K562 (cell line): ENCODE measurements around the gene FOXS1. TPM values are rescaled to one million over a fixed set of nuclear protein-coding genes. Genes with fewer than 3 reads are reported as not detected.

Experiments
- ATAC-seq: fragments of 200-7000 bp; cut with Tn5 transposase; 3 replicates; pipeline ENCODE4 v1.9.1; 2020; ENCODE audit warnings: moderate library complexity
- BruUV-seq: library from RNA; stranded (reverse); fragments of 400-500 nt; replicated peaks from 2 replicates; lab custom pipeline; 2021; lab: Mats Ljungman, UMichigan
- CTCF ChIA-PET: fragments of 300-600 bp; formaldehyde crosslinking; extraction: SDS; loops from one replicate; lab custom pipeline; 2021; ENCODE audit warnings: low intra/inter-chr PET ratio; lab: Yijun Ruan, JAX
- POLR2A ChIA-PET: fragments of 300-600, 350-650 bp; sonication (Branson Sonifier 250); formaldehyde crosslinking; extraction: SDS; loops from one replicate; lab custom pipeline; 2021; ENCODE audit warnings: antibody characterized with exemption, inconsistent platforms; lab: Yijun Ruan, JAX
- DNase-seq, 4 experiments: peaks; one replicate each; pipeline versions ENCODE4 v3.0.0 to v3.0.0-alpha.2; 2011 to 2018; ENCODE audit warnings: low spot score in 3 of 4, mixed read lengths in 3 of 4; ENCODE audit errors: extremely low read depth in 1 of 4
- FAIRE-seq: peaks from 2 replicates; lab custom pipeline; 2011; peaks lifted over from hg19 to GRCh38; lab: Jason Lieb, UNC
- H2AFZ ChIP-seq: 2 replicates; pipeline ENCODE4 v1.6.0; 2011; ENCODE audit warnings: low read depth, low read length, control low read depth, inconsistent platforms
- H3K27ac ChIP-seq: fragments of 200-600 bp; 3 replicates; pipeline ENCODE4 v1.8.0; 2011; ENCODE audit warnings: low read depth, mild to moderate bottlenecking, control low read depth, inconsistent platforms, low read length, moderate library complexity, mixed read lengths; ENCODE audit errors: extremely low read depth
- H3K27me3 ChIP-seq, 2 experiments: fragments of 300-600 bp in 1 of 2; 2 replicates in 1 of 2; 3 replicates in 1 of 2; pipeline versions ENCODE4 v1.6.0 to v1.8.0; 2011; ENCODE audit warnings: inconsistent platforms in 2 of 2, low read length in 2 of 2, mild to moderate bottlenecking in 1 of 2, mixed read lengths in 1 of 2, moderate library complexity in 1 of 2; ENCODE audit not compliant: control insufficient read depth in 2 of 2, insufficient read depth in 2 of 2
- H3K36me3 ChIP-seq: fragments of 300-600 bp; 3 replicates; pipeline ENCODE4 v1.8.0; 2011; ENCODE audit warnings: mild to moderate bottlenecking, low read length, inconsistent platforms; ENCODE audit not compliant: control insufficient read depth, insufficient read depth
- H3K4me1 ChIP-seq, 2 experiments: fragments of 200-600 bp in 1 of 2; replicated peaks in 1 of 2; 2 replicates in 1 of 2; 3 replicates in 1 of 2; pipeline versions ENCODE4 v1.5.1 to v1.8.0; 2011; ENCODE audit warnings: inconsistent platforms in 2 of 2, low read length in 2 of 2, mild to moderate bottlenecking in 1 of 2, mixed read lengths in 1 of 2, moderate library complexity in 1 of 2; ENCODE audit not compliant: control insufficient read depth in 2 of 2, insufficient read depth in 2 of 2
- H3K4me2 ChIP-seq: 2 replicates; pipeline ENCODE4 v1.6.1; 2011; ENCODE audit warnings: low read length, control low read depth, inconsistent platforms, mixed read lengths; ENCODE audit not compliant: insufficient read depth
- H3K4me3 ChIP-seq: fragments of 200-600 bp; sonication (generic), shearing (Covaris generic); 2 replicates; pipeline ENCODE4 v1.5.1; 2016; ENCODE audit warnings: control low read depth, inconsistent platforms
- H3K79me2 ChIP-seq: fragments of 200-600 bp; 3 replicates; pipeline ENCODE4 v1.8.0; 2011; ENCODE audit warnings: low read length, inconsistent platforms; ENCODE audit not compliant: control insufficient read depth, insufficient read depth
- H3K9ac ChIP-seq, 2 experiments: 2 replicates each; pipeline versions ENCODE4 v1.6.0 to v1.6.1; 2011; ENCODE audit warnings: low read depth in 2 of 2, low read length in 2 of 2, control low read depth in 1 of 2, inconsistent platforms in 1 of 2, mild to moderate bottlenecking in 1 of 2, mixed read lengths in 1 of 2; ENCODE audit not compliant: insufficient read depth in 1 of 2
- H3K9me1 ChIP-seq: one replicate; pipeline ENCODE4 v1.6.0; 2011; ENCODE audit warnings: inconsistent platforms, mild to moderate bottlenecking, low read length, moderate library complexity; ENCODE audit not compliant: control insufficient read depth, insufficient read depth
- H3K9me3 ChIP-seq: replicated peaks from 2 replicates; pipeline ENCODE4 v1.5.1; 2011; ENCODE audit warnings: low read depth, low read length, inconsistent platforms; ENCODE audit not compliant: control insufficient read depth, insufficient read depth
- H4K20me1 ChIP-seq: replicated peaks from 2 replicates; pipeline ENCODE4 v1.6.1; 2011; ENCODE audit warnings: low read length, inconsistent platforms, mixed read lengths; ENCODE audit not compliant: control insufficient read depth, insufficient read depth
- CBX1 ChIP-seq: sonication (generic); IDR thresholded peaks from 2 replicates; pipeline ENCODE4 v1.6.1; 2016; ENCODE audit warnings: antibody characterized with exemption, low read depth, mild to moderate bottlenecking
- PTRF ChIP-seq: fragments of 450-650 bp; IDR thresholded peaks from 2 replicates; pipeline ENCODE4 v1.6.1; 2016; ENCODE audit warnings: mild to moderate bottlenecking, missing genetic modification characterization, missing compliant biosample characterization
- ZMIZ1 ChIP-seq, 2 experiments: fragments of 150-350 bp in 1 of 2; IDR thresholded peaks; 2 replicates each; pipeline ENCODE4 v1.6.1; 2012 to 2016; ENCODE audit warnings: low read depth in 2 of 2, low read length in 2 of 2, mild to moderate bottlenecking in 1 of 2, moderate library complexity in 1 of 2
- ZNF444 ChIP-seq: fragments of 250-450 bp; sonication (Bioruptor Pico); IDR thresholded peaks from 2 replicates; pipeline ENCODE4 v1.4.0; 2020; ENCODE audit warnings: mild to moderate bottlenecking, moderate library complexity
- WGBS: fragments of 100-300 bp; shearing (Covaris generic); methylation state at CpG from one replicate; pipeline ENCODE4 v1.1.6; 2016; ENCODE audit warnings: low coverage, mixed read lengths; ENCODE audit not compliant: insufficient coverage; ENCODE audit errors: missing lambda C conversion rate; 5-methylcytosine and 5-hydroxymethylcytosine counted together
- in situ Hi-C: fragments of 300-500 bp; cut with MboI; formaldehyde crosslinking; loops from 4 replicates; pipeline ENCODE4 v1.15.0; 2018; ENCODE audit warnings: inconsistent platforms, mixed read lengths
- intact Hi-C: fragments of 100-400 bp; cut with micrococcal nuclease; formaldehyde crosslinking; loops from 2 replicates; pipeline ENCODE4 v1.14.2; 2022
- polyA plus RNA-seq, 8 experiments: library from polyadenylated mRNA; depleted of rRNA in 4 of 8; stranded (reverse) in 5 of 8; unstranded in 3 of 8; fragments of >200 nt; fragmentation: Nextera tagmentation in 2 of 8; fragmentation: Illumina TruSeq in 1 of 8; extraction: Ambion mirVana in 2 of 8; extraction: Trizol in 1 of 8; gene quantifications; 2 replicates each; pipeline versions ENCODE4 v1.2.1 to v1.2.3, GENCODE V29; 2011 to 2014; ENCODE audit warnings: inconsistent platforms in 1 of 8, missing spikeins in 1 of 8
- total RNA-seq, 7 experiments: library from RNA; depleted of rRNA in 6 of 7; stranded (reverse); fragments of >200 nt in 6 of 7; fragmentation: Illumina TruSeq in 2 of 7; extraction: Trizol in 2 of 7; gene quantifications; 2 replicates each; pipeline versions ENCODE4 v1.2.1 to v1.2.3, GENCODE V29; 2011 to 2021; ENCODE audit warnings: low replicate concordance in 1 of 7

FOXS1 gene
- total and polyA plus RNA-seq, 9 of the 15 experiments (the other 6 are each of a cell fraction or from before 2014, with no cell fraction given), result not detected

GRCh38 chr20:31857861-31858759, 12.7 kb upstream of the FOXS1 start:
- in situ Hi-C loops (loop anchor here (10.0 kb wide), 1 partner anchor 167 kb away; no protein-coding TSS in a partner anchor), intact Hi-C loops (no loop called here)
- FAIRE-seq, result no peak
- DNase-seq, result no peak
- Histone ChIP-seq H3K4me1 (peaks cover 0 to 17% of the 10 kb centered on the region in 2 experiments; a peak in 3 of 5 replicates), H3K36me3 (no peaks in the 10 kb centered on the region), H3K27me3 (peaks cover 24 to 58% of the 10 kb centered on the region in 2 experiments), H3K79me2 (no peaks in the 10 kb centered on the region), H3K9ac (peak overlapping the region in 1 of 2 experiments; percentile 13; a peak in 1 of 4 replicates), H3K4me3 (no peak overlapping the region), H3K9me3 (no peaks in the 10 kb centered on the region), H3K9me1 (peaks cover 2% of the 10 kb centered on the region), H4K20me1 (peaks cover 14% of the 10 kb centered on the region), H3K4me2 (no peak overlapping the region), H2AFZ (no peak overlapping the region), H3K27ac (no peak overlapping the region)
- BruUV-seq, result no TSS peak
- TF ChIP-seq ZNF444 (CRISPR knock-in tag), result no peak
- no peak for TF ChIP-seq CBX1
- no peak for TF ChIP-seq ZMIZ1 (IDR thresholded peaks at IDR 0.05; ENCODE audit: low read depth in 2 of 2, low read length in 2 of 2)
- no peak for TF ChIP-seq PTRF
- ChIA-PET CTCF (no interaction called here), POLR2A (no interaction called here)
- ATAC-seq, result no peak
- under 1% methylated on average over 15 of the region's 15 CpGs for WGBS
